K562 (cell line): ENCODE results near the gene TBC1D20. TPM values are rescaled to one million over a fixed set of nuclear protein-coding genes. Genes with fewer than 3 reads are reported as not detected.

Experiments used
- ATAC-seq: fragments of 200-7000 bp; cut with Tn5 transposase; 3 replicates; pipeline ENCODE4 v1.9.1; 2020; ENCODE audit warnings: moderate library complexity
- BruUV-seq: library from RNA; stranded (reverse); fragments of 400-500 nt; replicated peaks from 2 replicates; lab custom pipeline; 2021; lab: Mats Ljungman, UMichigan
- CTCF ChIA-PET: fragments of 300-600 bp; formaldehyde crosslinking; extraction: SDS; loops from one replicate; lab custom pipeline; 2021; ENCODE audit warnings: low intra/inter-chr PET ratio; lab: Yijun Ruan, JAX
- POLR2A ChIA-PET: fragments of 300-600, 350-650 bp; sonication (Branson Sonifier 250); formaldehyde crosslinking; extraction: SDS; loops from one replicate; lab custom pipeline; 2021; ENCODE audit warnings: antibody characterized with exemption, inconsistent platforms; lab: Yijun Ruan, JAX
- DNase-seq, 4 experiments: peaks; one replicate each; pipeline versions ENCODE4 v3.0.0 to v3.0.0-alpha.2; 2011 to 2018; ENCODE audit warnings: low spot score in 3 of 4, mixed read lengths in 3 of 4; ENCODE audit errors: extremely low read depth in 1 of 4
- FAIRE-seq: peaks from 2 replicates; lab custom pipeline; 2011; peaks lifted over from hg19 to GRCh38; lab: Jason Lieb, UNC
- H2AFZ ChIP-seq: 2 replicates; pipeline ENCODE4 v1.6.0; 2011; ENCODE audit warnings: low read depth, low read length, control low read depth, inconsistent platforms
- H3K27ac ChIP-seq: fragments of 200-600 bp; 3 replicates; pipeline ENCODE4 v1.8.0; 2011; ENCODE audit warnings: low read depth, mild to moderate bottlenecking, control low read depth, inconsistent platforms, low read length, moderate library complexity, mixed read lengths; ENCODE audit errors: extremely low read depth
- H3K27me3 ChIP-seq, 2 experiments: fragments of 300-600 bp in 1 of 2; 2 replicates in 1 of 2; 3 replicates in 1 of 2; pipeline versions ENCODE4 v1.6.0 to v1.8.0; 2011; ENCODE audit warnings: inconsistent platforms in 2 of 2, low read length in 2 of 2, mild to moderate bottlenecking in 1 of 2, mixed read lengths in 1 of 2, moderate library complexity in 1 of 2; ENCODE audit not compliant: control insufficient read depth in 2 of 2, insufficient read depth in 2 of 2
- H3K36me3 ChIP-seq: fragments of 300-600 bp; 3 replicates; pipeline ENCODE4 v1.8.0; 2011; ENCODE audit warnings: mild to moderate bottlenecking, low read length, inconsistent platforms; ENCODE audit not compliant: control insufficient read depth, insufficient read depth
- H3K4me1 ChIP-seq, 2 experiments: fragments of 200-600 bp in 1 of 2; replicated peaks in 1 of 2; 2 replicates in 1 of 2; 3 replicates in 1 of 2; pipeline versions ENCODE4 v1.5.1 to v1.8.0; 2011; ENCODE audit warnings: inconsistent platforms in 2 of 2, low read length in 2 of 2, mild to moderate bottlenecking in 1 of 2, mixed read lengths in 1 of 2, moderate library complexity in 1 of 2; ENCODE audit not compliant: control insufficient read depth in 2 of 2, insufficient read depth in 2 of 2
- H3K4me2 ChIP-seq: 2 replicates; pipeline ENCODE4 v1.6.1; 2011; ENCODE audit warnings: low read length, control low read depth, inconsistent platforms, mixed read lengths; ENCODE audit not compliant: insufficient read depth
- H3K4me3 ChIP-seq: fragments of 200-600 bp; sonication (generic), shearing (Covaris generic); 2 replicates; pipeline ENCODE4 v1.5.1; 2016; ENCODE audit warnings: control low read depth, inconsistent platforms
- H3K79me2 ChIP-seq: fragments of 200-600 bp; 3 replicates; pipeline ENCODE4 v1.8.0; 2011; ENCODE audit warnings: low read length, inconsistent platforms; ENCODE audit not compliant: control insufficient read depth, insufficient read depth
- H3K9ac ChIP-seq, 2 experiments: 2 replicates each; pipeline versions ENCODE4 v1.6.0 to v1.6.1; 2011; ENCODE audit warnings: low read depth in 2 of 2, low read length in 2 of 2, control low read depth in 1 of 2, inconsistent platforms in 1 of 2, mild to moderate bottlenecking in 1 of 2, mixed read lengths in 1 of 2; ENCODE audit not compliant: insufficient read depth in 1 of 2
- H3K9me1 ChIP-seq: one replicate; pipeline ENCODE4 v1.6.0; 2011; ENCODE audit warnings: inconsistent platforms, mild to moderate bottlenecking, low read length, moderate library complexity; ENCODE audit not compliant: control insufficient read depth, insufficient read depth
- H3K9me3 ChIP-seq: replicated peaks from 2 replicates; pipeline ENCODE4 v1.5.1; 2011; ENCODE audit warnings: low read depth, low read length, inconsistent platforms; ENCODE audit not compliant: control insufficient read depth, insufficient read depth
- H4K20me1 ChIP-seq: replicated peaks from 2 replicates; pipeline ENCODE4 v1.6.1; 2011; ENCODE audit warnings: low read length, inconsistent platforms, mixed read lengths; ENCODE audit not compliant: control insufficient read depth, insufficient read depth
- CHCHD3 ChIP-seq: fragments of 250-450 bp; sonication (Bioruptor Pico); IDR thresholded peaks from 2 replicates; pipeline ENCODE4 v2.1.2; 2022; ENCODE audit warnings: mild to moderate bottlenecking
- FOXA3 ChIP-seq, 2 experiments: fragments of 450-650 bp in 1 of 2; sonication (generic) in 1 of 2; formaldehyde crosslinking; IDR thresholded peaks in 1 of 2; conservative IDR thresholded peaks in 1 of 2; 2 replicates each; pipeline versions ENCODE4 v1.4.0 to v1.8.0; 2020 to 2022; ENCODE audit warnings: mild to moderate bottlenecking in 2 of 2, missing genetic modification reagents in 1 of 2
- GABPB1 ChIP-seq: sonication (generic); formaldehyde crosslinking; IDR thresholded peaks from 2 replicates; pipeline ENCODE4 v1.8.0; 2022; ENCODE audit warnings: mild to moderate bottlenecking, missing genetic modification reagents
- MCM5 ChIP-seq: fragments of 450-650 bp; IDR thresholded peaks from 2 replicates; pipeline ENCODE4 v1.6.1; 2016; ENCODE audit warnings: low read depth
- SAFB2 ChIP-seq: fragments of 200-400 bp; formaldehyde crosslinking; IDR thresholded peaks from 2 replicates; pipeline ENCODE4 v1.6.1; 2018; ENCODE audit warnings: borderline replicate concordance, low read length, low read depth, moderate library complexity; ENCODE audit not compliant: severe bottlenecking
- SMARCB1 ChIP-seq: IDR thresholded peaks from 2 replicates; pipeline ENCODE4 v1.6.1; 2011; ENCODE audit warnings: improper control_type of control experiment, low read depth; ENCODE audit not compliant: insufficient read length
- ZNF23 ChIP-seq: fragments of 250-450 bp; sonication (Bioruptor Pico); IDR thresholded peaks from 2 replicates; pipeline ENCODE4 v1.4.0; 2020; ENCODE audit warnings: mild to moderate bottlenecking
- ZNF830 ChIP-seq: fragments of 250-450 bp; sonication (Bioruptor Pico); IDR thresholded peaks from 2 replicates; pipeline ENCODE4 v1.5.0; 2021; ENCODE audit warnings: mild to moderate bottlenecking
- WGBS: fragments of 100-300 bp; shearing (Covaris generic); methylation state at CpG from one replicate; pipeline ENCODE4 v1.1.6; 2016; ENCODE audit warnings: low coverage, mixed read lengths; ENCODE audit not compliant: insufficient coverage; ENCODE audit errors: missing lambda C conversion rate; 5-methylcytosine and 5-hydroxymethylcytosine counted together
- in situ Hi-C: fragments of 300-500 bp; cut with MboI; formaldehyde crosslinking; loops from 4 replicates; pipeline ENCODE4 v1.15.0; 2018; ENCODE audit warnings: inconsistent platforms, mixed read lengths
- intact Hi-C: fragments of 100-400 bp; cut with micrococcal nuclease; formaldehyde crosslinking; loops from 2 replicates; pipeline ENCODE4 v1.14.2; 2022
- polyA plus RNA-seq, 8 experiments: library from polyadenylated mRNA; depleted of rRNA in 4 of 8; stranded (reverse) in 5 of 8; unstranded in 3 of 8; fragments of >200 nt; fragmentation: Nextera tagmentation in 2 of 8; fragmentation: Illumina TruSeq in 1 of 8; extraction: Ambion mirVana in 2 of 8; extraction: Trizol in 1 of 8; gene quantifications; 2 replicates each; pipeline versions ENCODE4 v1.2.1 to v1.2.3, GENCODE V29; 2011 to 2014; ENCODE audit warnings: inconsistent platforms in 1 of 8, missing spikeins in 1 of 8
- total RNA-seq, 7 experiments: library from RNA; depleted of rRNA in 6 of 7; stranded (reverse); fragments of >200 nt in 6 of 7; fragmentation: Illumina TruSeq in 2 of 7; extraction: Trizol in 2 of 7; gene quantifications; 2 replicates each; pipeline versions ENCODE4 v1.2.1 to v1.2.3, GENCODE V29; 2011 to 2021; ENCODE audit warnings: low replicate concordance in 1 of 7
- TF ChIP-seq, protein P1 (sequence below): fragments of 250-450 bp; sonication (Bioruptor Pico); IDR thresholded peaks from 2 replicates; pipeline ENCODE4 v1.4.0; 2020; ENCODE audit warnings: mild to moderate bottlenecking
- TF ChIP-seq, protein P2 (sequence below): fragments of 450-650 bp; IDR thresholded peaks from 2 replicates; pipeline ENCODE4 v1.6.1; 2017; ENCODE audit warnings: antibody characterized with exemption, mild to moderate bottlenecking

The TBC1D20 gene
- total and polyA plus RNA-seq, 9 of the 15 experiments (the other 6 are each of a cell fraction or from before 2014, with no cell fraction given) = 7.0 to 25.3 (median 15.1) TPM

DNA sequence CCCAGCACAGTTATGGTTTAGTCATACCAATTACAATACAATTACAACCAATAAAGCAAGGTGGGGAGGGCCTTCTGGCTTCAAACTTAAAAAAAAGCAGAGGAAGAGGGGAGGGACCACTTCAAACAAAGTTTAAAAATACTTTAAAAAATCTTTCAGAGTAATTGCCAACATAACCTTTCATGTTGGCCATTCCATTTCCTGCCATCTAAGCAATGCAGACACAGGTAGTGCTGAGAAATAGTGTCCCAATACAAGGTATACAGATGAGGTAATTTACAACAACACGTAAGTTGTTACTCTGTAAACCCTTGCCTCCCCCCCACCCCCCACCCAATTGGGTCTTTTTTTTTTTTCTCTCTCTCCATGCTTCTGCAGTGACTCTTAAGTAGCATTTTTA is 18.8 kb upstream of the TBC1D20 start:
- no CpG with 5 or more reads among the region's 1 CpG for WGBS
- H3K9me1 ChIP-seq = no peaks in the 10 kb centered on the region
- TF ChIP-seq CHCHD3 (CRISPR knock-in tag) (no peak), ZNF830 (CRISPR knock-in tag) (no peak), MCM5 (no peak), FOXA3 (CRISPR knock-in tag; conservative IDR thresholded peaks at IDR 0.05 in 1 of 2, IDR thresholded peaks at IDR 0.05 in 1 of 2) (no peak), SAFB2 (no peak), GABPB1 (CRISPR knock-in tag) (no peak), ZNF23 (CRISPR knock-in tag) (no peak), SMARCB1 (no peak)
- TF ChIP-seq, protein P1, sequence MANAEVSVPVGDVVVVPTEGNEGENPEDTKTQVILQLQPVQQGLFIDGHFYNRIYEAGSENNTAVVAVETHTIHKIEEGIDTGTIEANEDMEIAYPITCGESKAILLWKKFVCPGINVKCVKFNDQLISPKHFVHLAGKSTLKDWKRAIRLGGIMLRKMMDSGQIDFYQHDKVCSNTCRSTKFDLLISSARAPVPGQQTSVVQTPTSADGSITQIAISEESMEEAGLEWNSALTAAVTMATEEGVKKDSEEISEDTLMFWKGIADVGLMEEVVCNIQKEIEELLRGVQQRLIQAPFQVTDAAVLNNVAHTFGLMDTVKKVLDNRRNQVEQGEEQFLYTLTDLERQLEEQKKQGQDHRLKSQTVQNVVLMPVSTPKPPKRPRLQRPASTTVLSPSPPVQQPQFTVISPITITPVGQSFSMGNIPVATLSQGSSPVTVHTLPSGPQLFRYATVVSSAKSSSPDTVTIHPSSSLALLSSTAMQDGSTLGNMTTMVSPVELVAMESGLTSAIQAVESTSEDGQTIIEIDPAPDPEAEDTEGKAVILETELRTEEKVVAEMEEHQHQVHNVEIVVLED (CRISPR knock-in tag) = no peak
- TF ChIP-seq, protein P2, sequence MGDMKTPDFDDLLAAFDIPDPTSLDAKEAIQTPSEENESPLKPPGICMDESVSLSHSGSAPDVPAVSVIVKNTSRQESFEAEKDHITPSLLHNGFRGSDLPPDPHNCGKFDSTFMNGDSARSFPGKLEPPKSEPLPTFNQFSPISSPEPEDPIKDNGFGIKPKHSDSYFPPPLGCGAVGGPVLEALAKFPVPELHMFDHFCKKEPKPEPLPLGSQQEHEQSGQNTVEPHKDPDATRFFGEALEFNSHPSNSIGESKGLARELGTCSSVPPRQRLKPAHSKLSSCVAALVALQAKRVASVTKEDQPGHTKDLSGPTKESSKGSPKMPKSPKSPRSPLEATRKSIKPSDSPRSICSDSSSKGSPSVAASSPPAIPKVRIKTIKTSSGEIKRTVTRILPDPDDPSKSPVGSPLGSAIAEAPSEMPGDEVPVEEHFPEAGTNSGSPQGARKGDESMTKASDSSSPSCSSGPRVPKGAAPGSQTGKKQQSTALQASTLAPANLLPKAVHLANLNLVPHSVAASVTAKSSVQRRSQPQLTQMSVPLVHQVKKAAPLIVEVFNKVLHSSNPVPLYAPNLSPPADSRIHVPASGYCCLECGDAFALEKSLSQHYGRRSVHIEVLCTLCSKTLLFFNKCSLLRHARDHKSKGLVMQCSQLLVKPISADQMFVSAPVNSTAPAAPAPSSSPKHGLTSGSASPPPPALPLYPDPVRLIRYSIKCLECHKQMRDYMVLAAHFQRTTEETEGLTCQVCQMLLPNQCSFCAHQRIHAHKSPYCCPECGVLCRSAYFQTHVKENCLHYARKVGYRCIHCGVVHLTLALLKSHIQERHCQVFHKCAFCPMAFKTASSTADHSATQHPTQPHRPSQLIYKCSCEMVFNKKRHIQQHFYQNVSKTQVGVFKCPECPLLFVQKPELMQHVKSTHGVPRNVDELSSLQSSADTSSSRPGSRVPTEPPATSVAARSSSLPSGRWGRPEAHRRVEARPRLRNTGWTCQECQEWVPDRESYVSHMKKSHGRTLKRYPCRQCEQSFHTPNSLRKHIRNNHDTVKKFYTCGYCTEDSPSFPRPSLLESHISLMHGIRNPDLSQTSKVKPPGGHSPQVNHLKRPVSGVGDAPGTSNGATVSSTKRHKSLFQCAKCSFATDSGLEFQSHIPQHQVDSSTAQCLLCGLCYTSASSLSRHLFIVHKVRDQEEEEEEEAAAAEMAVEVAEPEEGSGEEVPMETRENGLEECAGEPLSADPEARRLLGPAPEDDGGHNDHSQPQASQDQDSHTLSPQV = no peak
- no peak overlapping the region for H3K9ac ChIP-seq
- no peaks in the 10 kb centered on the region for H4K20me1 ChIP-seq
- ChIA-PET CTCF (no interaction called here), POLR2A (interaction anchor here (0.9 kb wide), 1 partner anchor 171 kb away, joined by 3 read pairs; no protein-coding TSS in a partner anchor)
- BruUV-seq = no TSS peak
- H3K4me2 ChIP-seq = no peak overlapping the region
- H3K4me1 ChIP-seq = no peaks in the 10 kb centered on the region; a peak in 1 of 5 replicates
- H3K27me3 ChIP-seq = no peaks in the 10 kb centered on the region
- intact Hi-C loops (no loop called here), in situ Hi-C loops (no loop called here)
- no peak for DNase-seq
- peaks cover 86% of the 10 kb centered on the region; the same call in 2 of the 3 replicates for H3K36me3 ChIP-seq
- H3K4me3 ChIP-seq = no peak overlapping the region
- H2AFZ ChIP-seq = no peak overlapping the region
- no peak for ATAC-seq
- H3K79me2 ChIP-seq = no peaks in the 10 kb centered on the region
- no peaks in the 10 kb centered on the region for H3K9me3 ChIP-seq
- no peak overlapping the region for H3K27ac ChIP-seq
- FAIRE-seq = no peak
